Sigmoid colon (tissue), 4 donors: Measurements from ENCODE around the gene NCBP2L.
"Not testable (repeated sequence)": the region's sequence is repeated elsewhere in the genome, so short reads cannot be mapped to it uniquely, and the experiment has no call there.

Experiments used
- POLR2A ChIP-seq, 2 donors: fragments of 450-650 bp; IDR thresholded peaks; one replicate each; pipeline ENCODE4 v1.6.1; 2016; ENCODE audit warnings: antibody characterized with exemption in 2 of 2, mild to moderate bottlenecking in 2 of 2, moderate library complexity in 2 of 2
- POLR2AphosphoS5 ChIP-seq, 4 donors: sonication (generic); formaldehyde crosslinking; IDR thresholded peaks; one replicate each; pipeline ENCODE4 v1.6.1; 2017; ENCODE audit warnings: antibody characterized with exemption in 4 of 4
- TF ChIP-seq, protein P1 (sequence below), 4 experiments: fragments of 450-650 bp in 3 of 4; fragments of 200-600 bp in 1 of 4; IDR thresholded peaks; one replicate each; pipeline ENCODE4 v1.5.1; 2016 to 2019; ENCODE audit warnings: antibody characterized with exemption in 4 of 4, mild to moderate bottlenecking in 3 of 4, moderate library complexity in 2 of 4

DNA sequence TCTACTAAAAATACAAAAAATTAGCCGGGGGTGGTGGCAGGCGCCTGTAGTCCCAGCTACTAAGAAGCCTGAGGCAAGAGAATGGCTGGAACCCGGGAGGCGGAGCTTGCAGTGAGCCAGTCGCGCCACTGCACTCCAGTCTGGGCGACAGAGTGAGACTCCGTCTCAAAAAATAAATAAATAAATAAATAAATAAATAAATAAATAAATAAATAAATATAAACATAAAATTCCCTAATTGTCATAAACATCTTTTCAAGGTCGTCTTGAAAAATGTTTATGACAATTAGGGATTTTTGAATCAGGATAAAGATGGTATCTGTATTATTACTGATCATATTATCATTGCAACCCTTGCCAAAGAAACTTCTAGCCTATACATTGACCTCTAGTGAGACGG is 32.5 kb downstream of the NCBP2L start:
- TF ChIP-seq, protein P1, sequence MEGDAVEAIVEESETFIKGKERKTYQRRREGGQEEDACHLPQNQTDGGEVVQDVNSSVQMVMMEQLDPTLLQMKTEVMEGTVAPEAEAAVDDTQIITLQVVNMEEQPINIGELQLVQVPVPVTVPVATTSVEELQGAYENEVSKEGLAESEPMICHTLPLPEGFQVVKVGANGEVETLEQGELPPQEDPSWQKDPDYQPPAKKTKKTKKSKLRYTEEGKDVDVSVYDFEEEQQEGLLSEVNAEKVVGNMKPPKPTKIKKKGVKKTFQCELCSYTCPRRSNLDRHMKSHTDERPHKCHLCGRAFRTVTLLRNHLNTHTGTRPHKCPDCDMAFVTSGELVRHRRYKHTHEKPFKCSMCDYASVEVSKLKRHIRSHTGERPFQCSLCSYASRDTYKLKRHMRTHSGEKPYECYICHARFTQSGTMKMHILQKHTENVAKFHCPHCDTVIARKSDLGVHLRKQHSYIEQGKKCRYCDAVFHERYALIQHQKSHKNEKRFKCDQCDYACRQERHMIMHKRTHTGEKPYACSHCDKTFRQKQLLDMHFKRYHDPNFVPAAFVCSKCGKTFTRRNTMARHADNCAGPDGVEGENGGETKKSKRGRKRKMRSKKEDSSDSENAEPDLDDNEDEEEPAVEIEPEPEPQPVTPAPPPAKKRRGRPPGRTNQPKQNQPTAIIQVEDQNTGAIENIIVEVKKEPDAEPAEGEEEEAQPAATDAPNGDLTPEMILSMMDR (IDR thresholded peaks at IDR 0.05): not testable (repeated sequence)
- TF ChIP-seq POLR2A, POLR2AphosphoS5 (IDR thresholded peaks at IDR 0.05): not testable (repeated sequence)
